HG03095 (cell line): ENCODE data around the gene OSBPL10.
A peak's percentile ranks its signal among the peaks of the same experiment; 100 is the strongest.
"Not testable (repeated sequence)": the region's sequence is repeated elsewhere in the genome, so short reads cannot be mapped to it uniquely, and the experiment has no call there.

Source experiments
- ATAC-seq: cut with Tn5 transposase; IDR thresholded peaks from one replicate; pipeline ENCODE4 v1.9.1; 2021; ENCODE audit warnings: moderate library complexity; ENCODE audit not compliant: unreplicated experiment

Gene OSBPL10

GRCh38 chr3:31995026-31995425 lies 14.0 kb upstream of the OSBPL10 start:
- ATAC-seq: not testable (repeated sequence)

- ATAC-seq: no peak
Observed at GRCh38 chr3:31993843-31994242, 12.8 kb upstream of the OSBPL10 start.

- not testable (repeated sequence) for ATAC-seq
Observed at GRCh38 chr3:31992995-31993394, 11.9 kb upstream of the OSBPL10 start.

GRCh38 chr3:31988271-31988670 lies 7.2 kb upstream of the OSBPL10 start:
- ATAC-seq: no peak

- no peak for ATAC-seq
Observed at GRCh38 chr3:31985831-31986230, 4.8 kb upstream of the OSBPL10 start.

- ATAC-seq: no peak
Observed at GRCh38 chr3:31984321-31984720, 3.3 kb upstream of the OSBPL10 start.

GRCh38 chr3:31980530-31981205 lies 394 bp downstream of the OSBPL10 start:
- ATAC-seq: peak; percentile 34

GRCh38 chr3:31979001-31979697 lies 1.9 kb downstream of the OSBPL10 start:
- peak; percentile 44 for ATAC-seq

- no peak for ATAC-seq
Observed at GRCh38 chr3:31978553-31978952, 2.5 kb downstream of the OSBPL10 start.

GRCh38 chr3:31977736-31978135 lies 3.3 kb downstream of the OSBPL10 start:
- ATAC-seq: no peak

- no peak for ATAC-seq
Observed at GRCh38 chr3:31976302-31976701, 4.8 kb downstream of the OSBPL10 start.

GRCh38 chr3:31974964-31975363 lies 6.1 kb downstream of the OSBPL10 start:
- no peak for ATAC-seq

GRCh38 chr3:31974471-31974870 lies 6.6 kb downstream of the OSBPL10 start:
- no peak for ATAC-seq

- ATAC-seq: no peak
Observed at GRCh38 chr3:31973837-31974236, 7.2 kb downstream of the OSBPL10 start.

GRCh38 chr3:31973081-31973480 lies 8.0 kb downstream of the OSBPL10 start:
- ATAC-seq: no peak

- no peak for ATAC-seq
Observed at GRCh38 chr3:31971607-31972006, 9.5 kb downstream of the OSBPL10 start.

GRCh38 chr3:31968927-31969418 lies 12.1 kb downstream of the OSBPL10 start:
- no peak for ATAC-seq

- no peak for ATAC-seq
Observed at GRCh38 chr3:31968369-31968926, 12.6 kb downstream of the OSBPL10 start.

- ATAC-seq: no peak
Observed at GRCh38 chr3:31967592-31967991, 13.5 kb downstream of the OSBPL10 start.

- no peak for ATAC-seq
Observed at GRCh38 chr3:31966978-31967591, 14.0 kb downstream of the OSBPL10 start.

- ATAC-seq: no peak
Observed at GRCh38 chr3:31962801-31963205, 18.3 kb downstream of the OSBPL10 start.
